NCI-H1105 treated with DMSO at 0.1 percent for 48 hours (cell line): ENCODE data around the gene SVIL.
"Not testable (repeated sequence)": the region's sequence is repeated elsewhere in the genome, so short reads cannot be mapped to it uniquely, and the experiment has no call there.

Experiments used
- DNase-seq: peaks from one replicate; lab custom pipeline; 2025; lab: John Stamatoyannopoulos, UW

Gene SVIL

DNA sequence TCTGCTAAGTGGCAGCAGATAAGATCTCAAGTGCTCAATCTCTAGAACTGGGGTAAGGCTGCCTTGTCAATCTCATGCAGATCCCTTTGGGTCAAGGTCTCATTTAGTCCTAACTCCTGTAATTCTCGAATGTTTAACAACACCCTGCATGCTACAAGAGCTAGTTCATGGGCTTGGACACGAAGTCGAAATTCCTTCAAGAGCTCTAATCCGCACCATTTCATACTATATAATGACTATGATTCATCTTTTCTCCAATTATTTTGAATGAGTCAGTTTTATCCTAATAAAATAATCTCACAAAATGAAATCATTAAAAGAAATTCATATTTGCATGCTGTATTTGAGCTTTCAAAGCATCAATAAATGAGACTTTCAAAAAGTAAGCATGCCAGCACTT lies 119.7 kb downstream of the SVIL start:
- not testable (repeated sequence) for DNase-seq

DNA sequence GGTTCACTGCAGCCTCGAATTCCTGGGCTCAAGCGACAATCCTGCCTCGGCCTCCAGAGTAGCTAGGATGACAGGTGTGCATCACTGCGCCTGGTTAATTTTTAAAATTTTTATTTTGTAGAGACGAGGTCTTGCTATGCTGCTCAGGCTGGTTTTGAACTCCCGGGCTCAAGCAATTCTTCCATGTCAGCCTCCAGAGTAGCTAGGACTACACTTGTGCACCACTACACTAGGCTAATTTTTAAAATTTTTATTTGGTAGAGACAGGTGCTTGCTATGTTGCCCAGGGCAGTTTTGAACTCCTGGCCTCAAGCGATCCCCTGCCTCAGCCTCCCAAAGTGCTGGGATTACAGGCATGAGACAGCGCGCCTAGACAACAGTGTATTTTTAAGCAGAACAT lies 120.5 kb downstream of the SVIL start:
- DNase-seq: no peak

DNA sequence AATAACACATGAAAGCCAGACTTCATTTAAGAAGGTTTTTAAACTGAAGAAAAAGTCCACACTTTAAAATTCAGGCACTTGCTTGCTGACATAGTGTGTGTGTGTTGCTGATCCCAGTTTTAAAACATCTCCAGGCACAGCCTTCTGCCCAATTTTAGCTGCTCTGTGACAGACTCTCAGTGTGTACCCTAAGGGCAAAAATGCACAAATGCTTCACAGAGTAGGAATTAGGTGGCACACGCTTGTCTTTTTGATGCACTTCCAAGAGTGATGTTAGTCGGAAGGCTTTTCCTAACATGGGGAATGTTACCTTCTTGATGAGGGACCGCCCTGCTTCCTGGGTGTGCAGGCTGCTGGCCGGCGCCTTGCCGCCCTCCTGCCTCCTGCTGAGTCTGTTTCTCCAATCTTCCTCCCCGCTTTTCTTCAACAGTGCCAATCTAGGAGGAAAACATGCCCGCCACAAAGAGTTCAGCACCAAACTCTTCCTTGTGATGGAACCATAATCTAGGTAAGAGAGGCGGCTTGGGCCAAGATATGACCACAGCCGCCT lies 122.3 kb downstream of the SVIL start:
- no peak for DNase-seq

DNA sequence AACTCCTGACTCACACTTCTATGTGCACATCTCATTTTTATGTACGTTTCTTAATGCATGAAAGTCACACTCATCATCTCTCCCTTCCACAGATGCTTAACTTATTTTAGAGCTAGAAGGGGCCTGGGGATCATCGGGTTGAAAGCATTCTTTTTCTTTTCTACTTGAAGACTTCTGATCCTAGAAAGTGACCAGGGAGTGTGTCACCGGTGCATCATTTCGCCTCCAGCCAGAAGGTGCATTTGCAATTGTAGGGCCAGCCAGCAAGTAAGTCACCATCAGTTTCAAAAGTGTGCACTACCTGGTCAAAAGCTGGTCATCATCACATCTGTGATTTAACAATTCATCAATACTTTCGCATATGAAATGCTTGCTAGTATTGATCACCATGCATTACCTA lies 123.0 kb downstream of the SVIL start:
- not testable (repeated sequence) for DNase-seq

DNA sequence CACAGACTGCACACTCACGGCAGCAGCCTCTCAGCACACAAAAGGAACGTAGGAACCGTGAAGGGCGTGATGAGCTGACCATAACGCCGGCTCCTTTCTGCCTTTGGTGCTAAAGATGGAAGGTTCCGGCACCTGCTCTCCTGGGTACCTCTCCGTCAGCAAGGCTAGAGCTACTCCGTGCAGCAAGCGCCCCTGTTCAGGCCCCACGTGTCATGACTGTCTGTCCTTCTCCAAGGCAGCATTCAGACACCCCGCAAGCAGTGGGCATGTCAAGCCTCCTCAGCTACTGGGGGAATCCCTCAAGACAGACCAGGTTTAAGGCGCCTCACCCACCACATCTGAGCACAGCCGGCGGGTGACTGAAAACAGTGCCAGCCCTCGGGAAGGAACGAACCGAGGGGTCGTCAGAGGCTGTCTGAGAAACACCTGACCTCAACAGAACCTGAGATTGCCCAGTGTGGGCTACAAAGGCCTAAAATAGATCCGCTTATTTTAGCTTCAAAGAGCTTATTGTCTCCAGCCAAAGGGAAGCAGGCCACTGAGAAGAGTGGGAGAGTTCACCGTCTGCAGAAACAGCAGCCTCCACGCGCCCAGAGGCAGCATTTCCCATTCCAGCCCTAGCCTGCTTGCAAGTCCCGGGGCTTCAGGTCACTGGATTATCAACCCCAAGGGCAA lies 124.2 kb downstream of the SVIL start:
- DNase-seq: not testable (repeated sequence)

DNA sequence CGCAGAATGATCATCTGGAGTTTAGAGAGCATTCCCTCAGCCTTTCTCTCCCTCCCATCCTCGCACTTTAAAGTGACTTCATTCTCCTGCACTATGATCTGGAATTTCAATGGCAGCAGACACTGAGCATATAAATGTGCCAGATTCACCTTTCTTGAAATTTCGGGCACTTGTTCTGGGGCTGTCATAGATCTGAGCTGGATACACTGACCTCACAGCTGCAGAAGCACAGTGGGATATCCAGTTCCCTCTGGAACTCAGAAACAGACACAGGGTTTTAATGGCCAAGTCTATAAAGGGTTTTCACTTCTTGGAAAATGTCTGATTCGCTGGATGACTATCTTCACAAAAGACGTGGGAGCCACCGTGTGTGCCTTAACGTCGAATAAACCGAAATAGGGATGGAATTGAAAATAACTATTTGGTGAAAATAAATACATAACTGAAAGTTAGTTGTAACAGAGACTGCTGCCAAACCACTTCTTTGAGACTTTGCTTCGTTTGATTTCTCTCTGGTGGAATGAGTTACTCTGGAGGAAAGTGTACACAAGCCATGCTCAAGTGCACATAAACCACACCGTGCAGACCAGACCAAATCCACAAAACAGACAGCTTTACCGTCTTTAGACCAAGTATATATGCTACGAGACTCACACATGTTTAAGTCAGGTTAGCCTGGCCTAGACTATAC lies 126.1 kb downstream of the SVIL start:
- no peak for DNase-seq

DNA sequence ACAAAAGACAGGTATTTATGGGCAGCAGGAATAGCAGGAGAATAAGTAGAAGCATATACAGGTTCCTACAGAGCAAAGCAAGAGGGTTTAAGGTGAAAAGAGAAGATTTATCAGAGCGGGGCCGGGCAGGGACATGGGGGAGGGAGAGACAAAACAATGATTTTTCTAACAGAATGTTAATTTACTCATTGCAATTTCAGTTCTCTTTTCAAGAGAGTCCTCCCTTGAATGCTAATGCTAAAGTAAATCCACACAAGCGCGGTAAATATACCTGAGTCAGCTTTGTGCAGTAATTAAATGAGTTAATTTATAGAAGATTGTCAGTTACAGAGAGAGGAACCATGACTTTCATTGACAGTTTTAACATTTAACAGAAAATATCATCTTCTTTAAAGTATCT lies 127.0 kb downstream of the SVIL start:
- not testable (repeated sequence) for DNase-seq

DNA sequence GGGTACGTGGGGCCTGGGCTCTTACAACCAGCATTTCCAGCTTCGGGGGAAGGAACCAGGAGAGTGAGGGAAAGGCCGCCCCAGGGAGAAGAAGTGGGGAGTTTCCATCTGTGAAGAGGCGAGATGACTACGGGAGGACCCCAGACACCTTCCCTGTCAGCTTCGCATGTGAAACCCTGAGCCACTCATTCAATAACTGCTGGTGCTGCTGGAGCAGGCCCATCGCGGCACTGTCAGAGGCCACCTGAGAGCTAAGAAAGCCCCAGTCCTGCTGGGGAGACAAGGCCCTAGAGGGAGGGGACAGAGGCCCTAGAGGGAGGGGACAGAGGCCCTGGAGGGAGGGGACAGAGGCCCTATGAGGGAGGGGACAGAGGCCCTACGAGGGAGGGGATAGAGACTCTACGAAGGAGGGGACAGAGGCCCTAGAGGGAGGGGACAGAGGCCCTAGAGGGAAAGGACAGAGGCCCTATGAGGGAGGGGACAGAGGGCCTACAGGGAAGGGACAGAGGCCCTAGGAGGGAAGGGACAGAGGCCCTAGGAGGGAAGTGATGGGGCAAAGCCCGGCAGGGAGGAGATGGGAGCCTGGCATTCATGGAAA lies 128.3 kb downstream of the SVIL start:
- not testable (repeated sequence) for DNase-seq

DNA sequence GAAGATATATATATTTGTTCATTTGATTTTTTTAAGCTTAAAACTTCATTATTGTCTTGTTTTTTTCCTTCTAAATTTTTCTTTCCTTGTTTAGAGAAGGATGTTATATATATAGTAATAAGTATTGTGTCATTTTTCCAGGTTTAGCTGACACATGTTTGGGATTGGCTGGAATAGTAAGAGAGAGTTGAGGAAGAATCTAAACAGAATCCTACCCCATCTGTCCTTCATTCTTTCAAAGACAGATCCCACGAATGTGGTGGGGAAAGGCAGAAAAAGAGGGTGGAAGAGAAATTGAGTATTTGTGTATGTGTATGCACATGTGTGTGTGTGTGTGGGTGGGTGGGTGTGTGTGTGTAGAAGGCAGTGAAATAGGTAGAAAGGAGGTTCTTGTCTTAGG lies 132.4 kb downstream of the SVIL start:
- no peak for DNase-seq

DNA sequence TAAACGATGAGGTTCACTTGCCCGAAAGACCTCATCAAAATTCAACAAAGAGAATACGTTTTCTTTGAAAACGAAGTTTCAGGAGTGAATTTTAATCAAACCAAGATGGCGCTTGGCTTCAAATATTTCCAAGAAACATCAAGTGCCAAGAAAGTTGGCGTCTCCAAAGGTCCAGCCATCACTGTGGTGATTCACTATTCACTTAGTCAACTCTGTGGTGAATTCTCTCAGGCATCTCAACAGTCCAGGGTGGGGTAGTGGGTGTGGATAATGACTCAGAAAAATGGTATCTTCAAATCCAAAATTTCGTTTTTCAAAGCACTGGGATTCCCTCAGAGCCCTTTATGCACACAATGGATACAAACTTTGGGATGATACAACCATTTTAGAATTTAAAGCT lies 133.1 kb downstream of the SVIL start:
- no peak for DNase-seq

DNA sequence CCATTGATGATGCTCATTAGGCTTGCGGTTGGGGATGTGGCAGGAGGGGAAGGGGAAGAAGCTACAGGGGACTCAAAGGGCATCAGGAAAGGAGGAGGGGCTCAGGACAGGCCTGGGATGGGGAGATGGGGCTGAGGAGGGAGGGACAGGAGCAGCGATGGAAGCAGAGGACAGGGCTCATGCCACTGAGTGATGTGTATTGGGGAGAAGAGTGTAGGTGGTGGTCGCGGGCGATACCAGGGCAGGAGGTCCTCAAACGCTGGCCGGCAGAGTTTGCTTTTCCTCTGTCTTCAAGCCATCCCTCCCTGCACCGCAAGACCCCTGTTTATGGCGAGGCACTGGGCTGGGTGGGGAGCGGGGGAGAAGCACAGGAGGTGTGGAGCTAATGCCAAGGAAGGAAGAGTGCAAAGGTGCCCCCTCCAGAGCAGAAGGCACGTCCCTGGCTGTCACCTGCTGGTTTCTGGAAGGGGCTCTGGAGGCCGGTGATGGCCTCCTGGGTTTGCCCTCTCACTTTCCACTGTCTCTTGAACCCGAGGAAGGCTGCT lies 134.7 kb downstream of the SVIL start:
- no peak for DNase-seq

DNA sequence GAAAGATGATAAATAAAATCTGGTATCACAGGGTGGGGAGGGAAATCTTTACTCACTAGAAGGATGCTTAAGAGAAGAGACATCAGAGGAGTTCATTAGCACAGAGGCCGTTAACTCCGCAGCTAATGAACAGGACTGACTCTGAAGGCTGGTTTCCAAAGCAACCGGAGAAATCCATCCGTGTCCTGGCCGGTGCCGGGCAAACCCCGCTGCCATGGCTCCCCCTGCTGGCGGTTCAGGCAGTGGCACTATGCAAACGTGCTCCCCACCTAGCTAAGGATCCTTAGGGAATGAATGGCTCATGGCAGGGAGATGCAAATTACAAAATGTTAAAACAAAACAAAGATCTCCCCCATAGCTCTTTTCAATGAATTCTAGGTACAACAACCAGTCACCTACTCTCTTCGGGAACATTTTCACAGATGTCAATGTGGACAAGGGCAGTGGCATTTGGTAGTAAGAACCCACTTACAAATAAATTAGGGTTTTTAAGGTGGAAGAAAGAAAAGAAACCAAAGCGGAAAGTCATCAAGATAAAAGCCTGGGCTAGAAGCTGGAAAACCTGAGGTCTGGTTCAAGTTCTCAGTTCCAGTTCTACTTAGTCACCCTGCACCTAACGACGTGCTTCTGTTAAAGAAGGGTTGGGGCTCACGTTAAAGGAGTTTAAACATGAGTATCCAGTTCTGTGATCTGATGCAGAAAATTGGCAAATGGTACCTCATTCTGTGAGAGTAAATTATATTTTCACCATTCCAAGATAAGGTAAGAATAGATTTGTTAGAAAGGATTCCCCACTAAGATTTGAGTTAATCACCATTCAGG lies 138.2 kb downstream of the SVIL start:
- DNase-seq: peak; percentile 35

DNA sequence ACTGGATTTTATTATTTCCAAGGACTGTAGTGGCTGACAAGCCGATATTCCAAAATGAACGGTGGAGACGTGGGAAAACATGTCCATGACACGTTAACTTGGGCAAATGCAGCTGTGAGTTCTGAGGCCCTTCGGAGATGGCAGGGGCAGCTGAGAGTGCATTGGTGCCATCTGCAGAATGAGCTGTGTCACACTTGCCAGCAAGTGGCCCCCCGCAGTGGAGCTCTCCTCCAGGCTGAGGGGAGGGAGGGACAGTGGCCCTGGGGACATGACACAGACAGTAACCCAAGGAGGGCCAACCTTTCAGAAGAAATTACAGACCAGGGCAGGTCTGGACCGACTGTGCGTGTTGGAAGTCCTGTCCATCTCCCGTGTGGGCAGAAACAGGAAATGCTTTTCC lies 139.4 kb downstream of the SVIL start:
- DNase-seq: no peak

DNA sequence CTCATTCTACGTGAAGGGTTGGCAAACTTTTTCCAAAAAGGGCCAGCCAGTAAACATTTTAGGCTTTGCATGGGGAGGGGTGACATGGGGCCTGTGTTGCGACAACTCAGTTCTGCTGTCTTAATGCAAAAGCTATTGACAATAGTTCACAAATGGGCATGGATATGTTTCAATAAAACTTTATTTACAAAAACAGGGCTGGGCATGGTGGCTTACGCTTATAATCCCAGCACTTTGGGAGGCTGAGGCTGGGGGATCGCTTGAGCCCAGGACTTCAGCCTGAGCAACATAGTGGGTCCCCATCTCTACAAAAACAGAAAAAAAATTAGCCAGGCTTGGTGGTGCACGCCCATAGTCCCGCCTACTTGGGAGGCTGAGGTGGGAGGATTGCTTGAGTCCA lies 141.1 kb downstream of the SVIL start:
- DNase-seq: no peak

DNA sequence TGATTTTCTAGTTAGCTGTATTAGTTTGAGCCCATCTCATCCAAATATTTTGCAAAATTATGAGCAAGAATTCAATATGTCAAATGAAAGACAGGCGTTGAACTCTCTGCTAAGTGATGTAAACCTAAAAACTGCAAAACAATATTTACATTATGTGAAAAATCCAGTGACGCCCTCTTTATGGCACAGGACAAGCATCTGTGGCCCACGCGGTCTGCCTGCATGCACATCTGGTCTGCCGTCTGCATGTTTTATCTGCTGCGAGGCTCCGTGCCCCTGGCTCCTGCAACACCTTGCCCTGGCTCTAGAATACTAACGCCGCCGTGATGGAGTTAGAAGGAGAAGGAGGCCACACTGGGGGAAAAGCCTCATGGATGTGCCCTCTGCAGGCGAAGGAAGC lies 142.0 kb downstream of the SVIL start:
- DNase-seq: no peak

DNA sequence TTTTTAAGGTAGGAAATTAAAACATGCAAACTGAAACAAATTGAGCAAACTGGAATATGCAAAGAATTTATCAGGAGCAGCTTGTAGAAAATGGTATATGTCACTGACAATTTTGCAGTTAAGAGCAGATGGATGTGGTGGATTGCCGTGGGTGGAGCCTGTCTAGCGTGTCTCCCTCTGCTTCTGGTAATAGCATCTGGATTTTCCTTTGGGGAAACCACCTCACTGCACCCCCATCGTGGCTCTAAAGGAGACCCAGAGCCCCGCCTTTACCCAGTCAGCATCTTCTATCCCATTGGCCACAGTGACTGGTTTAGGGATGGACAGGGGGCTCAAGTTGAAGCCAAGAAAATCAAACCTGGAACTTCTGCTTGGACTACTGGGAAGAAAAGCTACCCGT lies 142.9 kb downstream of the SVIL start:
- DNase-seq: no peak

DNA sequence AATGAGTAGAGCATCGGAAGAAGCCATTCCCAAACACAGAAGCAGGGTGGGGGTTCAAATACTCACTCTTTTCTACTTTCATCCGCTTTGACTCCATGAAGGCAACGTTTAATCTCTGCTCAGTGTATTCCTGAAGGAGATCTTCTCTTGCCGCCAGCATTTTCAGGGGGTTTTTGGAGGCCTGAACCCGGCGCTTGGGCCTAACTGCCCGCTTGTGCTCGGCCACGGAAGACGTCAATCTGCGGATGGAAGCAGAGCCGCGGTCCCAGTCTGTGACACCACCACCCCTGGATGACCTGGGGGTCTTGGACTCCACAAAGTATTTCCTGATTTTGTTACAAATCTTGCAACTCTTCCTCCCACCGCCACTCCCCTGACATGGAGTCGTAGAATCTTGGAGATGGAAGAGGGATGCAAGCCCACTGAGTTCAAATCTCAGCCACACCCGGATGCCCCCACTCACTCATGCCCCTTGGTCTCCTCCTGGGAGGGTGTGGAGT lies 143.9 kb downstream of the SVIL start:
- DNase-seq: not testable (repeated sequence)

DNA sequence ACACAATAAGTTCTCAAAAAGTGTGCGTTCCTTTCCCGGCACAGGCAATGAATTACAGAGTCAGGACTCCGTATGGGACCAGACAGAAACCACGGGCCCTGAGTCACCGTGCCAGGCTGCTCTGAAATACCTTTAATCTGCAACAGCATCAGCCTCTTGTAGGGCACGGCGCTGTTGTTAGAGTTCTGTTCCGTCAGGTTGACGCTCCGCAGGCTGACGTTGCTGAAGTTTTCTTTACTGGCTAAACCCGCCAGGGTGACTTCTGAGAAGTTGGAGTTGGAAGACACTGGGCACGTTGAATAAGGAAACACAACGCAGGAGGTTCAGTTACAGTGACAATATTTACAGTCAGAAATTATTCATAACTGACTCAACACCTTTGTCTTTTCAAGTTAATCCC lies 146.3 kb downstream of the SVIL start:
- not testable (repeated sequence) for DNase-seq

DNA sequence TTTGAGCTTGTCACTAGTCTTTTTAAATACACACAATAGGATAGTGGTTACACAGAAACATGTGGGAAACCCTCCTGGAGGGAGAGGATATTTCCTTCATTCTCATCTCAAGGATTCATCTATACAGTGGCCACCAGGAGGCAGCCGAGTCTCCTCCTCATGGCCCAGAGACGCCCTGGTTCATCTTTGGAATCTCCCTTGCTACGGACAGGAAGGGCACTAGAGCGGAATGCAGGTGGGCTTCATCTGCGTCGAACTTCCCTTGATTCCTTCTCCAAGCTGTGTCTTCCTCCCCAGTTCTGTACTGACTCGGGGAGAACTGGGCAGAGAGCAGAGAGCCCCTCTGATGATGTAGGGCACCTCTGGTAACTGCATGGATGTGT lies 146.9 kb downstream of the SVIL start:
- not testable (repeated sequence) for DNase-seq

DNA sequence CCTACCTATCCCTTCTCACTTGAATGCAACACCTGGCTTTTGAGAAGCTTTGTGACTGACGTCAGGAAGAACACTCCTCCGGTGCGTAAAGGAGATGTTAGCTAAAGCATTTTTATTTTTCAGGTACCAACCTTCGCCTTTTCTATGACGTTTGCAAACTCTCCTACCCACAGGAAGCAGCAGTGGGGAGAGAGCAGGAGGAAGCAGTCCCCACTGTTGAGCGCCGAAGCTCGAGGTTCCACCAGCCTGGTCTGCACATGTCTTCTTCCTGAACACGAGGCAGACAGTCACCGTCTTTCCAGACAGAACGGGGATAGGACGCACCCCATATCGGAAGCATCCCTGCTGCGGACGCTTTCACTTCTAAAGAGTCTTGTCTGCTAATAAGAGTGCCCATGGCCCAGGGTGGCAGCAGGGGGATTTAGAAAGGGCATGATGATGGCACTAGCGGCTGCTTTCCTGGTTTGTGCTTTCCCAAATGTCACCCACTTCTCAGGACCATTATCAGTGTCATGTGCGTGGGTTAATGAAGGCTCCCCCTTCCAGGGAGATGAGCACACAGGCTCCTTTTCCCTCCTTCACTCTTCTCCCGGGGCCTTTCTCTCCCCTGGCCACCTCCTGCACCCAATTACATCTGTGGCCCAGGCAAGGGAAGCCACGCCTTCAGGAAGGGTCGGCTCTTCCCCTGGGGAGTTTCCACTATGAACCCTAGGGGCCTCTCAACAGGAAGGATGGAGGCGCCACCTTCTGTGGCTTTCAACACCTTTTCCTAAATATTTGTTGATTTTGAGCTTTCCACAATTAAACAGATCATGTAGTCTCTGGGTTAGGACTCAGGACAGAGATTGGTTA lies 147.5 kb downstream of the SVIL start:
- not testable (repeated sequence) for DNase-seq

DNA sequence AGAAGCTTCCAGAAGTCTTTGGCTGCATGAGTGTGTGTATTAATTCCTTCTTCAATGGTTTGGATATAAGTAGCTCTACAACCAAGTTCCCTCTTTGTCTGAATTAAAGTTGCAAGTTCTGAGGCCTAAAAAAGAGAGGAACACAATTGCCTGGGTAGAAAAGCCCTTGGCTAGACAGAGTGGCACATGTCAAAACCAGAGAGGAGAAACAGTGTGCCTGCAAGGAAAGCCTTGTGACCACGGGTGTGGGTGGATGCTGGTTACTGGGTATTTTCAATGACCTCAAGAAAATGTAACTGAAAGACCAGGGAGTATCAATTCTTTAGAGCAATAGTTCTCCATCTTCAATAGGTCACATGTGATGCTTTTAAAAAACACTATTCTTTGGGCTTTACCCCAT lies 148.3 kb downstream of the SVIL start:
- DNase-seq: no peak
